AG04450 (cell line): Measurements from ENCODE around the gene TM7SF3. TPM values are rescaled to one million over a fixed set of nuclear protein-coding genes. Genes with fewer than 3 reads are reported as not detected.
"Not testable (repeated sequence)": the region's sequence is repeated elsewhere in the genome, so short reads cannot be mapped to it uniquely, and the experiment has no call there.

Source experiments
- CTCF ChIA-PET: fragments of 300-600, 350-600 bp; formaldehyde crosslinking; extraction: SDS; loops from one replicate; lab custom pipeline; 2022; ENCODE audit warnings: antibody characterized with exemption, inconsistent platforms; lab: Charles Lee
- POLR2A ChIA-PET: fragments of 350-600 bp; formaldehyde crosslinking; extraction: SDS; loops from one replicate; lab custom pipeline; 2021; ENCODE audit warnings: antibody characterized with exemption, inconsistent platforms; lab: Yijun Ruan, JAX
- DNase-seq: peaks from one replicate; pipeline ENCODE4 v3.0.0-alpha.2; 2011; ENCODE audit warnings: low read depth, low spot score
- H3K27ac ChIP-seq: one replicate; pipeline ENCODE4 v1.5.1; 2012; ENCODE audit warnings: low read depth, low read length, control low read depth
- H3K27me3 ChIP-seq: one replicate; pipeline ENCODE4 v1.6.0; 2012; ENCODE audit warnings: low read length; ENCODE audit not compliant: control insufficient read depth, insufficient read depth
- H3K4me3 ChIP-seq: 2 replicates; pipeline ENCODE4 v1.5.1; 2011; ENCODE audit warnings: mild to moderate bottlenecking, low read depth, low read length, control low read depth
- H3K9me3 ChIP-seq: 2 replicates; pipeline ENCODE4 v1.5.1; 2012; ENCODE audit warnings: low read length; ENCODE audit not compliant: control insufficient read depth, insufficient read depth
- CTCF ChIP-seq: IDR thresholded peaks from 2 replicates; pipeline ENCODE4 v1.5.1; 2011; ENCODE audit warnings: low read depth, low read length, control low read depth, inconsistent platforms
- polyA plus RNA-seq: library from polyadenylated mRNA; depleted of rRNA; stranded (reverse); fragments of >200 nt; gene quantifications from 2 replicates; pipeline ENCODE4 v1.2.3, GENCODE V29; 2011

The TM7SF3 gene
- polyA plus RNA-seq, 1 experiment: 116 TPM

- Histone ChIP-seq H3K4me3 (no peak overlapping the region), H3K9me3 (no peaks in the 10 kb centered on the region), H3K27ac (no peak overlapping the region), H3K27me3 (no peaks in the 10 kb centered on the region)
- ChIA-PET CTCF (no interaction called here), POLR2A (no interaction called here)
- TF ChIP-seq CTCF: no peak
- DNase-seq: no peak
Observed at GRCh38 chr12:27057543-27057942, 43.4 kb upstream of the TM7SF3 start.

GRCh38 chr12:27055966-27056365, 41.8 kb upstream of the TM7SF3 start:
- Histone ChIP-seq H3K4me3 (no peak overlapping the region), H3K27me3 (no peaks in the 10 kb centered on the region), H3K9me3 (no peaks in the 10 kb centered on the region), H3K27ac (no peak overlapping the region)
- ChIA-PET POLR2A (no interaction called here), CTCF (no interaction called here)
- DNase-seq: no peak
- TF ChIP-seq CTCF: no peak

- no peak overlapping the region for H3K4me3 ChIP-seq
- ChIA-PET CTCF (no interaction called here), POLR2A (no interaction called here)
- no peak for DNase-seq
- TF ChIP-seq CTCF: no peak
- no peaks in the 10 kb centered on the region for H3K9me3 ChIP-seq
- H3K27ac ChIP-seq: no peak overlapping the region
- H3K27me3 ChIP-seq: no peaks in the 10 kb centered on the region
Observed at GRCh38 chr12:27052742-27053141, 38.6 kb upstream of the TM7SF3 start.

- DNase-seq: no peak
- no peaks in the 10 kb centered on the region for H3K9me3 ChIP-seq
- H3K4me3 ChIP-seq: no peak overlapping the region
- no peak for TF ChIP-seq CTCF
- ChIA-PET CTCF (no interaction called here), POLR2A (no interaction called here)
- no peaks in the 10 kb centered on the region for H3K27me3 ChIP-seq
- H3K27ac ChIP-seq: no peak overlapping the region
Observed at GRCh38 chr12:27052176-27052575, 38.0 kb upstream of the TM7SF3 start.

GRCh38 chr12:27048822-27049752, 34.9 kb upstream of the TM7SF3 start:
- Histone ChIP-seq H3K27me3 (no peaks in the 10 kb centered on the region), H3K27ac (no peak overlapping the region)
- POLR2A ChIA-PET: no interaction called here

GRCh38 chr12:27042018-27042417, 27.8 kb upstream of the TM7SF3 start:
- POLR2A ChIA-PET: not testable (repeated sequence)

More at GRCh38 chr12:27048822-27049752, 34.9 kb upstream of the TM7SF3 start:
- TF ChIP-seq CTCF: no peak
- CTCF ChIA-PET: interaction anchor here (0.8 kb wide), 1 partner anchor 257 kb away, joined by 4 read pairs; no protein-coding TSS in a partner anchor
- Histone ChIP-seq H3K4me3 (no peak overlapping the region), H3K9me3 (no peaks in the 10 kb centered on the region)
- peak; percentile 63 for DNase-seq

GRCh38 chr12:27040637-27041036, 26.5 kb upstream of the TM7SF3 start:
- H3K9me3 ChIP-seq, CTCF ChIA-PET, H3K27me3 ChIP-seq, H3K27ac ChIP-seq, DNase-seq, POLR2A ChIA-PET, H3K4me3 ChIP-seq: not testable (repeated sequence)

More at GRCh38 chr12:27042018-27042417, 27.8 kb upstream of the TM7SF3 start:
- H3K9me3 ChIP-seq, H3K4me3 ChIP-seq, H3K27ac ChIP-seq, CTCF ChIA-PET, H3K27me3 ChIP-seq, DNase-seq: not testable (repeated sequence)
